H1 (cell line): ENCODE results near the gene ARHGAP15. TPM values are rescaled to one million over a fixed set of nuclear protein-coding genes. Genes with fewer than 3 reads are reported as not detected.

ENCODE experiments used
- CTCF ChIA-PET: fragments of 300-600 bp; sonication (Branson Sonifier 250); formaldehyde crosslinking; loops from one replicate; lab custom pipeline; 2021; ENCODE audit not compliant: partially characterized antibody; lab: Charles Lee
- POLR2A ChIA-PET: fragments of 300-600 bp; sonication (Branson Sonifier 250); formaldehyde crosslinking; loops from one replicate; lab custom pipeline; 2021; ENCODE audit warnings: inconsistent platforms; ENCODE audit not compliant: partially characterized antibody; lab: Charles Lee
- DNase-seq, 2 experiments: peaks; one replicate each; pipeline versions ENCODE4 v3.0.0 to v3.0.0-alpha.2; 2010 to 2022; ENCODE audit warnings: low spot score in 2 of 2, low read depth in 1 of 2, mixed read lengths in 1 of 2
- FAIRE-seq: peaks from 2 replicates; lab custom pipeline; 2011; peaks lifted over from hg19 to GRCh38; lab: Jason Lieb, UNC
- H2AFZ ChIP-seq: 2 replicates; pipeline ENCODE4 v1.8.1; 2012; ENCODE audit warnings: low read length, inconsistent platforms
- H2AK5ac ChIP-seq: 2 replicates; pipeline ENCODE4 v1.6.1; 2013; ENCODE audit warnings: low read depth, low read length
- H2BK120ac ChIP-seq: replicated peaks from 2 replicates; pipeline ENCODE3; 2013; ENCODE audit warnings: low read depth, low read length, inconsistent platforms
- H2BK12ac ChIP-seq: 2 replicates; pipeline ENCODE4 v1.6.1; 2013; ENCODE audit warnings: low read depth, low read length
- H2BK15ac ChIP-seq: 2 replicates; pipeline ENCODE4 v1.6.1; 2013; ENCODE audit warnings: low read length
- H2BK20ac ChIP-seq: 2 replicates; pipeline ENCODE4 v1.6.1; 2013; ENCODE audit warnings: low read length
- H2BK5ac ChIP-seq: 2 replicates; pipeline ENCODE4 v1.6.1; 2013; ENCODE audit warnings: low read depth, low read length
- H3K14ac ChIP-seq: 2 replicates; pipeline ENCODE4 v1.6.1; 2013; ENCODE audit warnings: inconsistent platforms; ENCODE audit not compliant: insufficient read length
- H3K18ac ChIP-seq: 2 replicates; pipeline ENCODE4 v1.6.1; 2013; ENCODE audit warnings: low read length; ENCODE audit errors: extremely low read depth
- H3K23ac ChIP-seq: 2 replicates; pipeline ENCODE4 v1.6.1; 2013; ENCODE audit warnings: inconsistent platforms; ENCODE audit not compliant: insufficient read length
- H3K23me2 ChIP-seq: 2 replicates; pipeline ENCODE4 v1.6.1; 2013; ENCODE audit warnings: low read depth, low read length
- H3K27ac ChIP-seq: 2 replicates; pipeline ENCODE4 v1.6.1; 2011; ENCODE audit warnings: low read depth, low read length, inconsistent platforms
- H3K27me3 ChIP-seq, 4 experiments: replicated peaks in 1 of 4; 1 replicate in 1 of 4; 2 replicates in 3 of 4; pipeline versions ENCODE4 v1.6.1 to v1.8.1; 2011 to 2013; ENCODE audit warnings: low read length in 3 of 4, mild to moderate bottlenecking in 3 of 4, inconsistent platforms in 2 of 4, mixed read lengths in 2 of 4, moderate library complexity in 1 of 4; ENCODE audit not compliant: control insufficient read depth in 3 of 4, insufficient read depth in 3 of 4; ENCODE audit errors: extremely low read depth in 1 of 4
- H3K36me3 ChIP-seq, 4 experiments: 2 replicates each; pipeline versions ENCODE4 v1.6.1 to v1.8.1; 2011 to 2013; ENCODE audit warnings: mild to moderate bottlenecking in 4 of 4, low read length in 3 of 4, moderate library complexity in 2 of 4, control low read depth in 1 of 4, inconsistent platforms in 1 of 4; ENCODE audit not compliant: insufficient read depth in 4 of 4, control insufficient read depth in 2 of 4
- H3K4ac ChIP-seq: replicated peaks from 2 replicates; pipeline ENCODE3; 2013; ENCODE audit warnings: low read length, low read depth, mixed read lengths, inconsistent platforms; ENCODE audit not compliant: insufficient read length
- H3K4me1 ChIP-seq, 4 experiments: replicated peaks in 1 of 4; 1 replicate in 1 of 4; 2 replicates in 3 of 4; pipeline versions ENCODE4 v1.6.1 to v1.8.1; 2011 to 2013; ENCODE audit warnings: low read length in 3 of 4, inconsistent platforms in 2 of 4, mixed read lengths in 1 of 4; ENCODE audit not compliant: insufficient read depth in 4 of 4, control insufficient read depth in 3 of 4
- H3K4me2 ChIP-seq, 2 experiments: 2 replicates each; pipeline versions ENCODE4 v1.6.1 to v1.8.1; 2011 to 2013; ENCODE audit warnings: low read depth in 2 of 2, low read length in 2 of 2, control low read depth in 1 of 2, inconsistent platforms in 1 of 2, mild to moderate bottlenecking in 1 of 2; ENCODE audit not compliant: insufficient read depth in 1 of 2
- H3K4me3 ChIP-seq, 4 experiments: fragments of 200-600, 300-600 bp in 1 of 4; sonication (generic), shearing (Covaris generic), sonication (Bioruptor Twin) in 1 of 4; 2 replicates each; pipeline versions ENCODE4 v1.5.1 to v1.8.1; 2011 to 2016; ENCODE audit warnings: low read length in 4 of 4, low read depth in 3 of 4, control low read depth in 2 of 4, inconsistent platforms in 2 of 4, mild to moderate bottlenecking in 2 of 4, mixed read lengths in 1 of 4, moderate library complexity in 1 of 4; ENCODE audit not compliant: insufficient read depth in 2 of 4; ENCODE audit errors: extremely low read depth in 1 of 4
- H3K56ac ChIP-seq: replicated peaks from 2 replicates; pipeline ENCODE3; 2013; ENCODE audit warnings: low read depth, mild to moderate bottlenecking, mixed read lengths, low read length, inconsistent platforms; ENCODE audit not compliant: insufficient read length
- H3K79me1 ChIP-seq: 2 replicates; pipeline ENCODE4 v1.6.1; 2013; ENCODE audit warnings: low read depth, low read length, control low read depth
- H3K79me2 ChIP-seq, 2 experiments: 2 replicates each; pipeline versions ENCODE4 v1.6.1 to v1.8.1; 2012 to 2013; ENCODE audit warnings: low read length in 2 of 2, mild to moderate bottlenecking in 2 of 2, inconsistent platforms in 1 of 2; ENCODE audit not compliant: insufficient read depth in 2 of 2, control insufficient read depth in 1 of 2
- H3K9ac ChIP-seq, 4 experiments: replicated peaks in 1 of 4; 1 replicate in 1 of 4; 2 replicates in 3 of 4; pipeline versions ENCODE4 v1.6.1 to v1.8.1; 2011 to 2013; ENCODE audit warnings: low read depth in 3 of 4, low read length in 3 of 4, control low read depth in 2 of 4, mild to moderate bottlenecking in 2 of 4, moderate library complexity in 2 of 4, inconsistent platforms in 1 of 4; ENCODE audit errors: extremely low read depth in 1 of 4
- H3K9me3 ChIP-seq, 2 experiments: 2 replicates each; pipeline versions ENCODE4 v1.6.1 to v1.8.1; 2012 to 2013; ENCODE audit warnings: mild to moderate bottlenecking in 2 of 2, moderate library complexity in 2 of 2, control low read depth in 1 of 2, inconsistent platforms in 1 of 2, low read depth in 1 of 2, low read length in 1 of 2, mixed read lengths in 1 of 2; ENCODE audit not compliant: insufficient read depth in 2 of 2
- H4K20me1 ChIP-seq, 2 experiments: replicated peaks in 1 of 2; 2 replicates each; pipeline versions ENCODE3 to v1.8.1; 2011 to 2013; ENCODE audit warnings: inconsistent platforms in 2 of 2, low read length in 2 of 2, mild to moderate bottlenecking in 1 of 2; ENCODE audit not compliant: insufficient read depth in 2 of 2, control insufficient read depth in 1 of 2
- H4K5ac ChIP-seq: 2 replicates; pipeline ENCODE4 v1.6.1; 2013; ENCODE audit warnings: low read length, low read depth, mixed read lengths, inconsistent platforms; ENCODE audit not compliant: insufficient read length
- H4K8ac ChIP-seq: 2 replicates; pipeline ENCODE4 v1.8.0; 2013; ENCODE audit warnings: mild to moderate bottlenecking, moderate library complexity, low read length, inconsistent platforms; ENCODE audit not compliant: insufficient read depth; ENCODE audit errors: extremely low read depth
- H4K91ac ChIP-seq: replicated peaks from 2 replicates; pipeline ENCODE3; 2013; ENCODE audit warnings: low read length, mixed read lengths, inconsistent platforms; ENCODE audit not compliant: insufficient read length
- ASH2L ChIP-seq: fragments of 200-600, 300-600 bp; sonication (generic); IDR thresholded peaks from one replicate; pipeline ENCODE4 v1.7.1; 2017; ENCODE audit warnings: low read length
- BACH1 ChIP-seq: IDR thresholded peaks from 2 replicates; pipeline ENCODE4 v1.6.1; 2012; ENCODE audit warnings: low read length, improper control_type of control experiment
- BRCA1 ChIP-seq: IDR thresholded peaks from 2 replicates; pipeline ENCODE4 v1.6.1; 2012; ENCODE audit warnings: low read depth, low read length, improper control_type of control experiment
- CBX8 ChIP-seq: fragments of 300-800, 300-1000 bp; sonication (generic); IDR thresholded peaks from 2 replicates; pipeline ENCODE4 v1.7.1; 2016; ENCODE audit warnings: low read depth, low read length, borderline replicate concordance
- CREB1 ChIP-seq: IDR thresholded peaks from 2 replicates; pipeline ENCODE4 v1.6.1; 2012; ENCODE audit warnings: inconsistent platforms
- EGR1 ChIP-seq: IDR thresholded peaks from 2 replicates; pipeline ENCODE4 v1.6.1; 2011; ENCODE audit warnings: low read depth, low read length, borderline replicate concordance
- EP300 ChIP-seq, 2 experiments: IDR thresholded peaks; 1 replicate in 1 of 2; 2 replicates in 1 of 2; pipeline ENCODE4 v1.6.1; 2011 to 2012; ENCODE audit warnings: low read depth in 2 of 2, low read length in 2 of 2, mild to moderate bottlenecking in 2 of 2, borderline replicate concordance in 1 of 2, inconsistent platforms in 1 of 2, moderate library complexity in 1 of 2
- RAD21 ChIP-seq, 2 experiments: IDR thresholded peaks in 1 of 2; conservative IDR thresholded peaks in 1 of 2; 2 replicates each; pipeline ENCODE4 v1.6.1; 2011; ENCODE audit warnings: low read depth in 2 of 2, low read length in 2 of 2, improper control_type of control experiment in 1 of 2, inconsistent platforms in 1 of 2, mild to moderate bottlenecking in 1 of 2, moderate library complexity in 1 of 2
- SIRT6 ChIP-seq: IDR thresholded peaks from one replicate; pipeline ENCODE4 v1.7.1; 2012; ENCODE audit warnings: low read length, inconsistent platforms
- TBP ChIP-seq: IDR thresholded peaks from 2 replicates; pipeline ENCODE4 v1.6.1; 2011; ENCODE audit warnings: low read depth, low read length, improper control_type of control experiment
- TCF12 ChIP-seq: IDR thresholded peaks from 2 replicates; pipeline ENCODE4 v1.6.1; 2011; ENCODE audit warnings: low read depth, mild to moderate bottlenecking, low read length
- TEAD4 ChIP-seq: IDR thresholded peaks from 2 replicates; pipeline ENCODE4 v1.6.1; 2012; ENCODE audit warnings: low read depth, low read length, inconsistent platforms, mixed read lengths
- YY1 ChIP-seq: IDR thresholded peaks from 2 replicates; pipeline ENCODE4 v1.6.1; 2011; ENCODE audit warnings: low read depth, mild to moderate bottlenecking, low read length
- WGBS, 2 experiments: shearing (Covaris generic) in 1 of 2; methylation state at CpG; one replicate each; pipeline versions ENCODE4 v1.1.6 to v1.1.7; 2013 to 2015; ENCODE audit warnings: low lambda C conversion rate in 2 of 2, mixed read lengths in 2 of 2, inconsistent platforms in 1 of 2, low coverage in 1 of 2, missing lambda C conversion rate in 1 of 2; ENCODE audit not compliant: insufficient replicate concordance in 2 of 2, insufficient coverage in 1 of 2, insufficient read length in 1 of 2; ENCODE audit errors: extremely low coverage in 1 of 2, missing lambda C conversion rate in 1 of 2; 5-methylcytosine and 5-hydroxymethylcytosine counted together
- polyA plus RNA-seq, 7 experiments: library from polyadenylated mRNA; depleted of rRNA in 3 of 7; stranded (reverse) in 5 of 7; unstranded in 2 of 7; fragments of >200 nt in 5 of 7; fragments of 200-250 nt in 2 of 7; gene quantifications; 1 replicate in 5 of 7; 2 replicates in 1 of 7; 4 replicates in 1 of 7; pipeline versions ENCODE4 v1.2.1 to v1.2.3, GENCODE V29; 2011 to 2013; ENCODE audit warnings: missing spikeins in 2 of 7, mixed read lengths in 2 of 7
- total RNA-seq: library from RNA; stranded (reverse); fragmentation: NEBNext Ultra II Directional; extraction: Animal tissue kit (Norgen Biotek cat#: 25700); gene quantifications from 2 replicates; pipeline ENCODE4 v1.2.1, GENCODE V29; 2021

Gene ARHGAP15
- total and polyA plus RNA-seq, 2 of the 8 experiments (the other 6 are each of a cell fraction or from before 2014, with no cell fraction given) = not detected

DNA sequence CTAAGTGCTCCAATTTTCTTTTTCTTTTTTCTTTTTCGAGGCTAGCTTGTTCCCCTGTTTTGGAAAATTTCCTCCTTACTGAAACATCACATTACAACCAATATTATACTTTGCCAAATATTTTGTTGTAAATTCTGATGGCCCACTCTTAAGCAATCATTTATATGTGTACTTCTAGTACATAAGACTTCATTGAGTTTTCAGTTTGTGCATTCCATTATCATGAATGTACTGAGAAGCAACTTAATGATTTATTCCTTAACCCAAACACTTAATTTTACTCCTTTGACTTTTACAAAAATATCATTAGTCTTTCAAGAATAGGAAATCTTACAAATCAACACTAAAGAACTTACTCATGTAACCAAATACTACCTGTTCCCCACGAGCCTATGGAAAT lies 242.4 kb downstream of the ARHGAP15 start:
- Histone ChIP-seq H3K56ac (no peak overlapping the region), H3K36me3 (no peaks in the 10 kb centered on the region), H2BK120ac (no peak overlapping the region), H3K4me1 (no peaks in the 10 kb centered on the region), H3K23me2 (no peaks in the 10 kb centered on the region), H3K14ac (no peak overlapping the region), H2BK20ac (no peak overlapping the region), H3K4me3 (no peak overlapping the region), H2BK12ac (no peak overlapping the region), H3K4ac (no peak overlapping the region), H4K91ac (no peak overlapping the region), H3K27ac (no peak overlapping the region), H2AFZ (no peak overlapping the region), H4K20me1 (no peaks in the 10 kb centered on the region), H3K18ac (no peak overlapping the region), H3K79me1 (no peaks in the 10 kb centered on the region), H3K27me3 (no peaks in the 10 kb centered on the region), H3K23ac (no peak overlapping the region), H4K8ac (no peak overlapping the region), H3K9me3 (no peaks in the 10 kb centered on the region), H3K79me2 (no peaks in the 10 kb centered on the region), H4K5ac (no peak overlapping the region), H3K4me2 (no peak overlapping the region), H2AK5ac (no peak overlapping the region), H2BK5ac (no peak overlapping the region), H2BK15ac (no peak overlapping the region), H3K9ac (no peak overlapping the region)
- no peak for FAIRE-seq
- ChIA-PET CTCF (no interaction called here), POLR2A (no interaction called here)
- WGBS, 2 experiments = 86% methylated on average over 2 of the region's 2 CpGs; no CpG with 5 or more reads in 1 of the 2 experiments
- no peak for TF ChIP-seq ASH2L
- TF ChIP-seq EGR1 = no peak
- TF ChIP-seq BRCA1 = no peak
- no peak for TF ChIP-seq CBX8
- no peak for TF ChIP-seq RAD21 (IDR thresholded peaks at IDR 0.05 in 1 of 2, conservative IDR thresholded peaks at IDR 0.05 in 1 of 2; ENCODE audit: low read depth in 2 of 2, low read length in 2 of 2)
- no peak for TF ChIP-seq YY1
- no peak for TF ChIP-seq BACH1
- no peak for TF ChIP-seq TBP
- no peak for TF ChIP-seq EP300 (IDR thresholded peaks at IDR 0.05; ENCODE audit: borderline replicate concordance in 1 of 2, low read depth in 2 of 2, low read length in 2 of 2)
- no peak for TF ChIP-seq TEAD4
- no peak for TF ChIP-seq TCF12
- no peak for TF ChIP-seq SIRT6
- no peak for TF ChIP-seq CREB1
- no peak for DNase-seq
